Measurements from ENCODE around the gene SLC45A1.

GRCh38 chr1:8358897-8359616 is 41.1 kb downstream of the SLC45A1 start:
- TF ChIP-seq, protein P1, sequence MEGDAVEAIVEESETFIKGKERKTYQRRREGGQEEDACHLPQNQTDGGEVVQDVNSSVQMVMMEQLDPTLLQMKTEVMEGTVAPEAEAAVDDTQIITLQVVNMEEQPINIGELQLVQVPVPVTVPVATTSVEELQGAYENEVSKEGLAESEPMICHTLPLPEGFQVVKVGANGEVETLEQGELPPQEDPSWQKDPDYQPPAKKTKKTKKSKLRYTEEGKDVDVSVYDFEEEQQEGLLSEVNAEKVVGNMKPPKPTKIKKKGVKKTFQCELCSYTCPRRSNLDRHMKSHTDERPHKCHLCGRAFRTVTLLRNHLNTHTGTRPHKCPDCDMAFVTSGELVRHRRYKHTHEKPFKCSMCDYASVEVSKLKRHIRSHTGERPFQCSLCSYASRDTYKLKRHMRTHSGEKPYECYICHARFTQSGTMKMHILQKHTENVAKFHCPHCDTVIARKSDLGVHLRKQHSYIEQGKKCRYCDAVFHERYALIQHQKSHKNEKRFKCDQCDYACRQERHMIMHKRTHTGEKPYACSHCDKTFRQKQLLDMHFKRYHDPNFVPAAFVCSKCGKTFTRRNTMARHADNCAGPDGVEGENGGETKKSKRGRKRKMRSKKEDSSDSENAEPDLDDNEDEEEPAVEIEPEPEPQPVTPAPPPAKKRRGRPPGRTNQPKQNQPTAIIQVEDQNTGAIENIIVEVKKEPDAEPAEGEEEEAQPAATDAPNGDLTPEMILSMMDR (IDR thresholded peaks at IDR 0.05; ENCODE audit: poor library complexity): no peak
- TF ChIP-seq EZH2 (IDR thresholded peaks at IDR 0.05; ENCODE audit: borderline replicate concordance) (no peak), EZH2phosphoT487 (IDR thresholded peaks at IDR 0.05; ENCODE audit: low read depth, severe bottlenecking, unreplicated experiment) (no peak)
